ENCODE results near the gene FOXB1.

- TF ChIP-seq, protein P1, sequence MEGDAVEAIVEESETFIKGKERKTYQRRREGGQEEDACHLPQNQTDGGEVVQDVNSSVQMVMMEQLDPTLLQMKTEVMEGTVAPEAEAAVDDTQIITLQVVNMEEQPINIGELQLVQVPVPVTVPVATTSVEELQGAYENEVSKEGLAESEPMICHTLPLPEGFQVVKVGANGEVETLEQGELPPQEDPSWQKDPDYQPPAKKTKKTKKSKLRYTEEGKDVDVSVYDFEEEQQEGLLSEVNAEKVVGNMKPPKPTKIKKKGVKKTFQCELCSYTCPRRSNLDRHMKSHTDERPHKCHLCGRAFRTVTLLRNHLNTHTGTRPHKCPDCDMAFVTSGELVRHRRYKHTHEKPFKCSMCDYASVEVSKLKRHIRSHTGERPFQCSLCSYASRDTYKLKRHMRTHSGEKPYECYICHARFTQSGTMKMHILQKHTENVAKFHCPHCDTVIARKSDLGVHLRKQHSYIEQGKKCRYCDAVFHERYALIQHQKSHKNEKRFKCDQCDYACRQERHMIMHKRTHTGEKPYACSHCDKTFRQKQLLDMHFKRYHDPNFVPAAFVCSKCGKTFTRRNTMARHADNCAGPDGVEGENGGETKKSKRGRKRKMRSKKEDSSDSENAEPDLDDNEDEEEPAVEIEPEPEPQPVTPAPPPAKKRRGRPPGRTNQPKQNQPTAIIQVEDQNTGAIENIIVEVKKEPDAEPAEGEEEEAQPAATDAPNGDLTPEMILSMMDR (IDR thresholded peaks at IDR 0.05): no peak
- TF ChIP-seq EZH2 (IDR thresholded peaks at IDR 0.05; ENCODE audit: borderline replicate concordance, insufficient read depth, low read depth, low read length, poor library complexity, severe bottlenecking): no peak
Measured at GRCh38 chr15:59994526-59994887, 9.6 kb upstream of the FOXB1 start.
